HG03520 (cell line): ENCODE data around the gene ZNF618.

Experiments
- ATAC-seq: cut with Tn5 transposase; IDR thresholded peaks from one replicate; pipeline ENCODE4 v1.9.1; 2021; ENCODE audit warnings: mild to moderate bottlenecking, moderate library complexity; ENCODE audit not compliant: unreplicated experiment

Gene ZNF618

DNA sequence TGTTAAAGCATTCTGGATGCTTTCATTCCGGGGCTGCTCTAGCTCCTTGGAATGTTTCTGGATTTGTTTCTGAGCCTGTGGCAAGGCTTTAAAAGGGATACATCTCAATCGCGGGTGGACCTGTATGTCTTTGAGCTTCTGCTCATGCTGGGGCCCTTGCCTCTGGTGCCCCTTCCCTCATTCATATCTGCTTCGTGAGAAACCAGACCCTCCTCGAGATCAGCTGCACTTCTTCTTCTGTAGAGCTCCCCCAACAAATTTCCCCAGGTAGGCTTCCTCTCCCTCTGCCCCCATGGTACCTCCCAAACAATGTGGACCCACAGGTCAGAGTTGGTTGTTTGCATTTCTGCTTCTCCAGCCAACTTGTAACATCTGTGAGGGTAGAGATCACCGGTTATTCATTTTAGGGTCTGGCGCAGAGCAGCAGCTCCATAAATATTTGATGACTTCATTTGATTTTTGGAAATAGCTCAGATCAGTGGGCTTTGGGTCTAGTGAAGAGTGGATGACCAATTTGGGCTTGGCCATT is 6.6 kb downstream of the ZNF618 start:
- no peak for ATAC-seq

DNA sequence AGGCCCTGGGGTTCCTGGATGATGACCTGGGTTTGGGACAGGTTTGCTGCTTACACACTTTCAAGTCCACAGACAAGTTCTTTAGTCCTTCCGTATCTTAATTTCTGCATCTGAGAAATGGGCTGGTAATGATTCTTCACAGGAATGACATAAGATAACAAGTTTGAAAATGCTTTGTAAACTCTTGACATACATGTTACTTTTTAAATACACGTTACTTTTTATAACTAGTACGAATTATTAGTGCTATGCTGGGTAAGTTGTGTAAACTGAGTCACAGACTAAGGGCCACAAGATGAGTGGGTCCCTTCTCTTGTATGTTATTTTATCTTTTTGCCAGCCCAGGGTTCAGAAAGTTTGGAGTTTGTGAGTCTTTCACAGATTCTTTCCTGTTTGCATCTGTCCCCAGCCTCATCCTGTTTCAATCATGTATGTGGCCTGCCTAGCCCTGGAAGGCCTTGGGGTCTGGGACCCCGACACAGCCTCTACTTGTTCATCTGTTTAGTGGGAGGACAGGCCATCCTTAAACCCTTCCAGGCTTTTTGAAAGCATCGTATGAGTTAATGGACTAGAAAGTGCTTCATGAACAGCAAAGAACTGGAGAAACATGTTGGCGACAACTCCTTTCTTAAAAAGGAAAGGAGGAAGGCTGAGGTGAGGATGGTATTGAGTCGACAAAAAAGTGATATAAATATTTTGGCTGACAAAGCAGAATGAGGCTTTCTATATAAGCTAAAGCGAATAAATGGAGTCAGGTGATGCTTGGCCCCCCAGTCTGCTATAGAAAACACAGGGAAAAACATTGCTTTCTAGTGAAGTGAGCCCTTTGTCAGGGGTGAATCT is 9.3 kb downstream of the ZNF618 start:
- ATAC-seq: no peak

DNA sequence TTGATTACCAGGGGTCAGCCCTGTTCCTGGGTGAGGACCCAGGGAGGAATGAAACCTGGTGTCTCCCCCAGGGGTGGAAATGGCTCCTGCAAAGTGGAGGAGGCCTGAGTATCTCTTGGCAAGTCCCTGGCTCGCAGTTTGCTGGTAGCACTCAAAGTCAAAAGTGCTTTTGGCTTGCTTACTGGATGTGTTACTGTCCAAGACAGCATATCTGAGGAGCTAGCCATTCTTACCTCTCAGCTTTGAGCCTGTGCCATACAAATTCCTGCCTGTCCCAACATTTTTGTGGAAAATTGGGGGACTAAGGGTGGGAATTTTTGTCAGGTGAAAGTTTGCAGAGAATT is 9.9 kb downstream of the ZNF618 start:
- no peak for ATAC-seq

DNA sequence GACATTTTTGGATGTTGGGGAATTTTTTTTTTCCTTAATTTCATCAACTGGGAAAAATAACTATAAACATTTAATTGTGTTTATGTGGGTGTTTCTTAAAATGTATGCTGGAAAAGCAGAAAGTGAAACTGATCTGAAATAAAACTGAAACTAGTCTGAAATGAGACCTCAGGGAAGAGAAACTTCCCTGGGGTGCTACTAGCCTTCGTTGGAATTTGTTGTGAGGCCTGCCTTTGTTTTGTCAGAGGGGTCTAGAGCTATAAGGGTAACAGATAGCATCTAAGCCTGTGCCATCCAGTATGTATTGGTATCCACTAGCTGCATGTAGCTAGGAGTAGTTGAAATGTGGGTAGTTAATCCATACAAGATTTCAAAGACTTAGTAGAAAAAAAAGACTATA is 10.4 kb downstream of the ZNF618 start:
- no peak for ATAC-seq

DNA sequence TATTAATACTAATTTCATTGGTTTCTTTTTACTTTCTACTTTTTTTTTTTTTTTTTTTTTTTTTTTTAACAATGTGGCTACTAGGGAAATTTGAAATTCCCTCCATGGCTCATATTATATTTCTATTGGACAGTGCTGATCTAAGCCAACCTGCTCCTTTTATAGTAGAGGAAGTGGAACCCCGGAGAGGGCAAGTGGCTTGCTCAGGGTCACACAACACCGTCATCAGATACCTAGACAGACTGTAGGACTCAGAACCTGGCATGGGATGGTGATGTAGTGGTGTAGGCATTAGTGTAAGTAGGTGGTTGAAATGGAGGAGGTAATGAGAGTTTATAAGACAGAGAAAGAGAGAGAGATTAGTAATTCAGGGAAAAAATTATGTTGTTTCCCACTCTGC is 10.8 kb downstream of the ZNF618 start:
- ATAC-seq: no peak

DNA sequence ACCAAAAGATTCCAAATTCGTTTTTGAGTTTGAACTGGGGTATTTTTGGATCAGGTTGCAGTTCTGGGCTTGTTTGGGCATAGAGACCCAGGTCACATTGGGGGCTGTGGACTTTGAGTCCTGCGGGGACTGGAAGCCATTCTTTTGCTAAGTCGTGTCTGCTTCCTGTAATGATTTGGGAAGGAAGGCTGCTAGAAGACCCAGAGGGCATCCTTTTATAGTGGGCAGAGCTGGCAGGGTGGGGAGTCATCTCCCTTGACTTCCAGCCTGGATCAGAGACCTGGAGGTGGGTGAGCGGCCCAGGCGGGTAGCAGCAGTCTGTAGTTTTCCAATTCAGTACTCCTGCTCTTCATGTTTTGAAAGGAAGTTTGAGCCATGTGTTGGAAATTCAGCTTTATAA is 11.3 kb downstream of the ZNF618 start:
- ATAC-seq: no peak

DNA sequence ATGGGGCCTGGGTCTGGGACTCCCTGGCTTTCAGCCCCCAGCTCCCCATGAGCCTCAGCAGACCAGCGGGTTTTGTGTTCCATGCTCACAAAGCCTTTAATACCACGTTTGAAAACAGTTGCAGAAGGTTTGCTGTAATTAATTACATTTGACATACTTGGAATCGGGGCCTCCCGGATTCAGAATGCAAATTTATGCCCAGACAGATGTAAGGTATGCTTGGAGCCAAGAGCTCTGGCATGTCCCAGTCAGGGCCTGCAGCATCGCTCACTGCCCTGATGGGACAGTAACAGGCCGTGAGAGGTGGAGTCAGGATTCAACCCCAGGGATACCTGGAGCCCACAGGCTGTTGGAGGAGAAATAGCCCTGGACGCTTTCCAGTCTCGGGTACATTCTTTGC is 12.2 kb downstream of the ZNF618 start:
- ATAC-seq: no peak

DNA sequence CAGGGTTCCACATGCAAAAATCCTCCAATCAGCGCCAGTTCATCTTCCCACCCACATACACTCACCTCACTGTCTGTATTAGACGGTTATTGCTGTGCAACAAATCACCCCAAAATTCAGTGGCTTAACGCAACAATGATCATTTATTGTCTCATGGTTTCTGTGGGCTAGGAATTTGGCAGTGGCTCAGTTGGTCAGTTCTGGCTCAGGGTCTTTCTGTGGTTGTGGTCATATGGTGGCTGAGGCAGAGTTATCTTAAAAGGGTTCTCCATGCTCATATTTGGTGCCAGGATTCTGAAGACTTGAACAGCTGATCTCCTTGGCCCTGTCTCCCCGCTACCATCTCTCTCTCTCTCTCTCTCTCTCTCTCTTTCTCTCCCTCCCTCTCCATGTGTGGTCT is 12.9 kb downstream of the ZNF618 start:
- no peak for ATAC-seq

DNA sequence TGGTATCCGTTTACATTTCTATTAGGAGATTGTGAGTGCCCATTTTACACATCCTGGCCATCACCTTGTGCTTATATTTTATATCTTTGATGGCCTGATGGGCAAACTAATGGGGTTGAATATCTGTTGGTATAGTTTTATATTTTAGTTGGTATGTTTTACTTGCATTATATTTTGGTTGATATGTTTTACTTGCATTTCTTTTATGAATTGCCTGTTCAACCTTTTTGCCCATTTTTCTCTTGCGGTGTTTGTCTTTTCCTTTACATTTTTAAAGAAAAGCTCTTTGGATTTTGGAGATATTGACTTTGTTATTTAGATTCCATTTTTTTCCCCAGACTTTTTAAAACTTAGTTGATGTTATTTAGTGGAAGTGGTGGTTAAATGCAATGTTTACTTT is 14.6 kb downstream of the ZNF618 start:
- no peak for ATAC-seq

DNA sequence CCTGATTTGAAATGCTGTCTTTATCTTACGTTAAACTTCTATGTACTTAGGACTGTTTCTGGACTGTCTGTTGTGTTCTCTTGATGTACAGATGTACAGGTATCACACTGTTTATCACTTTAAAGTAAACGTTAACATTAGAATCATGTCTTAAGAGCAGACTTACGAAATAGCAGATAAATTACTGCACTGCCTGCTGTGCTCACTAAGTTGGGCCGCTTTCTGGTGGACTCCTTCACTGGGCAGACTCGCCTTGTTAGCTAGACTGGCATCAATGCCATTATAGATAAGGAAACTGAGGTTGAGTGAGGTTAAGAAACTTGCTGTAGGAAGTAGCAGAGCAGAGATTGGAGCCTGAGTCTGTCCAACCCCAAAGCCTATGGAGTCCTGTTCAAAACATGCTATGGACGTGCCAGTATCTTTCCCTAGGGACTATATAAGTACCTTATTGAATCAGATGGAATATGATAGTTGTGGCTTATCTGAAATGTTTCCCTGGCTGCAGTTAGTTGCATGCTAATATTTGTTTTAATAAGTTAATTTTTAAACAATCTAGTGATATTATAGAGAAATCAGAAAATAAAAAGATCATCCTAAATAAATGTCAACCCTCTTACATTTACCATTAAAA is 16.9 kb downstream of the ZNF618 start:
- no peak for ATAC-seq

DNA sequence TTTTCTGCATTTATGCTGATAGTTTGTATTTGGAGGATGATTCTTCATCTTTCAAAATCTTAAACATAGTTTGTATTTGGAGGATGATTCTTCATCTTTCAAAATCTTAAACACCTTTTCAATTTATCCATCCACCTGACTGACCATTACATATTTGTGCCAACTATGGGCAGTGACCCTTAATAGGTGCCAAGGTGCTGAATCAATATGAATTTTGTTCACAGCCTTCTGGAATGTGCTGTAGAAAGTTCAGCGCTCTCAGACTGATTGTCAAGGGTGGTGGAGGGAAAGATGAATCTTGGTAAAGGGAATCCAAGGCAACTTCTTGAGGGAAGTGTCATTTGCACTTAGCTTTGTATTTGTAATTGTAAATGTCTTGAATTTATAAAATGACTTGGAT is 18.1 kb downstream of the ZNF618 start:
- ATAC-seq: no peak

DNA sequence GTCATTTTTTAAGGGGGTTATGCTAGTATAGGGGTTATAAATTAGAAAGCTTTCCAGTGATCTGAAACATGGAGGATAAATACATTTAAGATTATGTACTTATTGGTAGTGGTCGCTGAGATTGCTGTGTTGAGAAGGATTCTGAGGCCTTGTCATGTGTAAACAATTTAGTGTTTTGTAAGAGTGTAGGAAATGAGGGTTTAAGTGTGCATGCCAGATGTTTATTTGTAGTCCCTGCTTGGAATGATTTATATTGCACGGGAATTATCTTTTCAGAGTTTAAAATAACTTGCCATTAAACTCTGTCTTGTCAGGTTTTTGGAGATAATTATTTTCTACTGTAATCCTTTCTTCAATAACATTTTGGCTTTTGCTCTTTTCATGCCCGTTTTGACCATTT is 19.4 kb downstream of the ZNF618 start:
- ATAC-seq: no peak

DNA sequence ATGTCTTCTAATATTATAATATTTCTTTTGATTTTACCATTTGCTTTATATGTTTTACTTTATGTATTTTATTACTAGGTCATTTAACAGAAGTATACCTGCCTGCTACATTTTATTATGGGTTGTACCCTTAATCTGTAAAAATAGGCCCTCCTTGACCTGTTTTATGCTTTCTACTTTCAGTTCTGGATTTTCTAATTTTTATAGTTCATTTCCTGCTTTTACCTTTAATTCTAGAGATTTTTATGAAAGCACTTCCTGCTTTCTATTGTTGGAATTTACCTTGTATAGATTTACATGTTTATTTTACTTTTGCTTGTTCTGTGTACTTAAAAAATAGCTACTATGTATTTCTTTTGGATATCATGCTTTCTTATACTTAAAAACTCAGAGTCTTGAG is 20.6 kb downstream of the ZNF618 start:
- no peak for ATAC-seq

DNA sequence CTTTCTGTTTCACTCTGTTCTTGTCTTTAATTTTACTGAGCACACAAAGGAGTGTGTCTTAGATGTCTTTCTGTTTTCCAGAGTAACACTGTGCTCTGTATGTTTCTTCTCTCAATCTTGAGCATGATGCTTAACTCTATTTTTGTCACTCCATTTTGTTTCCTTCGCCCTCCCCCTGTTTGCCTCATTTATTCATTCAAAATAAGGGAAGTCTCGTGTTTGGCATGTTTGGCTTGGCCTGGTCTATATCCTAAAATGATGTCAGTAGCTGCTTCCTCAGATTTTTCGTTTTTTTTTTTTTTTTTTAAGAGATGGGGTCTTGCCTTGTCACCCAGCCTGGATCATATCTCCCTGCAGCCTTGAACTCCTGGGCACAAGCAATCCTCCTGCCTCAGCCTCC is 22.0 kb downstream of the ZNF618 start:
- no peak for ATAC-seq

DNA sequence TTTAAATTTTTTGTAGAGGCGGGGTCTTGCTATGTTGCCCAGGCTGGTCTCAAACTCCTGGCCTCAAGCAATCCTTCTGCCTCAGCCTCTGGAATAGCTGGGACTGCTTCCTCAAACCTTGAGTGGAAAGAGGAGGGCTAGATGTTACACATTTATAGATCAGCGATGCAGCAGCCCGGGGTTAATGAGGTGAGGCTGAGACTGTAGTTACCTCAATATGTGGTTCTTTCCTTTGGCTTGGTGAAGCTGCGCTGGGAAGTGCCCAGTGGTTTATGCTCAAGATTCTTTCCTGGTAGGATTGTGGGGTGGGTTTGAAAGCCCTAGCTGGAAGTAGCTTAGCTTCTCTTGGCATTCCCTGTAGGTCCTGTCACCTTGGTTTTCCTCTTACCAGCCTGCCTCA is 22.5 kb downstream of the ZNF618 start:
- no peak for ATAC-seq

DNA sequence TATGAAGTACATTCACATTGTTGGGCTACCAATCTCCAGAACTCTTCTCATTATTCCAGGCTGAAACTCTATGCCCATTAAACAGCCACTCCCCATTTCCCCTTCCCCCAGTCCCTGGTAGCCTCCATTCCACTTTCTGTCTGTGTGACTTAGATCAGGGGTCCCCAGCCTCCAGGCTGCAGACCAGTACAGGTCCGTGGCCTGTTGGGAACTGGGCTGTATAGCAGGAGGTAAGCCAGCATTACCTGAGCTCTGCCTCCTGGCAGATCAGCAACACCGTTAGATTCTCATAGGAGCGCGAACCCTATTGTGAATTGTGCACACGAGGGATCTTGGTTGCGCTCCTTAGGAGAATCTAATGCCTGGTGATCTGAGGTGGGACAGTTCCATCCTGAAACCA is 23.1 kb downstream of the ZNF618 start:
- ATAC-seq: no peak

DNA sequence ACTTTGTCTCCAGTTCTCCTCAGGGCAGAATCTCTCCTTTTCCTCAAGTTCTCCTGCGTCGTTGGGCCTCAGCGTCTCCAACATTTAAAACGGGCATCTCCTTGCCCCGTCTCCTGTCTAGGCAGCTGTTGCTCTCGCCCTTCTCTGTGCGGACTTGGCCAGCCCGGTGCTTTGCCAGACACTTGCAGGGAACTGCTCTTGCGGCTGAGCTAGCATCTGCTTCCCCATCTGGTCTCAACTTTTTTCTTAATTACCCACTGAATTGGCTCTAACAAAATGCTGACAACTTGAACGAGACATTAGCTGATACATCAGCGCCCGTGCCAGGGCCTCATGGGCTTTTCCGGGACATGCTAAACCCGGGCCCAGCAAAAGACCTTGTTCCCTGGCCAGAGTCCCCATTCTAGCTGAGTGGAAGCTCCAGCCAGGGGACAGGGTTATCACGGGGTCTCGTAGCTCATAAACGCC is 25.1 kb downstream of the ZNF618 start:
- no peak for ATAC-seq

DNA sequence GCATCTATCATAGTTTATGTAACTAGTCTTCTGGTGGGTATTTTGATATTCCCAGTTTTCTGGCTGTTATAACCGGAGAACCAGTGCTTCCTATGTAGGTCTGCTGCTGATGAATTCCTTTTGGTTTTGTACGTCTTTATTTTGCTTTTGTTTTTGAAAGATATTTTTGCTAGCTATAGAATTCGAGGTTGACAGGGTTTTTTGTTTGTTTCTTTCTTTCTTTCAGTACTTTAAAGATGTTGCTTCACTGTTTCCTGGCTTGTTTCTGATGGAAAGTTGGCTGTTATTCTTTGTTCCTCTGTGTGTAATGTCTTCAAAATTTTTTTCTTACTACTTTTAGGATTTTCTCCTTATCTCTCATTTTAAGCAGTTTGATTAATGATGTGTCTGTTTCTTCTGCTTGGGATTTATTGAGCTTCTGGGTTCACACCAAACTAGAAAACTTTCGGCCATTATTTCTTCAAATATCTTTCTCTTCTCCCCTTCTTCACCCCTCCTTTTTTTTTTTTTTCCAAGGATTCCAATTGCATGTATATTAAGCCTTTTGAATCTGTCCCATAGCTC is 27.5 kb downstream of the ZNF618 start:
- no peak for ATAC-seq

DNA sequence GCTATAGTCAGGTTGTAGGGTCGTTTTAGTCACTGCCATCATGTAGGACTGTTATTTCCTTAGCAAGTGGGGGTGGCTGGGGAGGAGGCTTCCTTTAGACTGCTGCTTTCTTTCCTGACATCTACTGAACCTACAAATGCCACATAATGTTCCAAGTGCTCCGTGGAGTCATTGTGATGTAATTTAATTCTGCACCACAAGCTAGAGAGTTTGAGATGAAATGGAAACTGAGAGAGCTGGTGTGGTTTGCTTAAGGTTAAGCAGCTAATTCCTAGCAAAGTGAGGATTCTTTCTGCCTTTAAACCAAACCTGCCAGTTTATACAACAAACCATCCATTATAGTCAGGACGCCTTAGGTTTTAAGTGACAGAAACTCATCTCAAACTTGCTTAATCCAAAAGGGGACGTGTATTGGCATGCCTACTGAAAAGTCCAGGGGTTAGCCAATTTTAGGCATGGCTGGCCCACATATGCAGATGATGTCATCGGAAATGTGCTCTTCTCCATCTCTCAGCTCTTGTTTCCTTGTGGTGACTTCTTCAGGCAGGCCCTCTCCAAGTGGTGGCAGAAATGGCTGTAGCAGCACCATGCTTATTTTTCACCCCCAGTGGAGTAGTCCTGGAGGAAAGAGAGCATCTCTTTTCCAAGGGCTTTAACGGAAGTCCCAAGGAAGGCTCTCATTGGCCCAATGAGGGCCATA is 30.5 kb downstream of the ZNF618 start:
- no peak for ATAC-seq

DNA sequence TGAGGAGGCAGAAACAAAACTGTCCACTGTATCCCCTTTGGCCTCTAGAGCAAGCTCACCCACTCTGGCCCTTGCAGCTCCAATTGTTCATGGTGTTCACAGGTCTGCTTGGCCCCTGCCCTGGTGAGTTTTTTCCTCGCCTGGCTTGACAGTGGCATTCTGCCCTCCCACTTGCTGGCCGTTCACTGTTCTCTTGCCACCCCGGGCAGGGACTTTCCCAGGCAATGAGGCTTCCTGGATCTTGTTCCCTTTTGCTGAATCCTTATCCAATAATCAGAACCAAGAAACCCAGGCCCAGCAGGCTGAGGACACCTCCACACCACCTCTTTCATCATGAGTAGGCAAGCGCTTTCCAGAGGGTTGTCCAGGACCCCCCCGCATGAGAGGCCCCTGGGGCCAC is 31.2 kb downstream of the ZNF618 start:
- ATAC-seq: no peak

DNA sequence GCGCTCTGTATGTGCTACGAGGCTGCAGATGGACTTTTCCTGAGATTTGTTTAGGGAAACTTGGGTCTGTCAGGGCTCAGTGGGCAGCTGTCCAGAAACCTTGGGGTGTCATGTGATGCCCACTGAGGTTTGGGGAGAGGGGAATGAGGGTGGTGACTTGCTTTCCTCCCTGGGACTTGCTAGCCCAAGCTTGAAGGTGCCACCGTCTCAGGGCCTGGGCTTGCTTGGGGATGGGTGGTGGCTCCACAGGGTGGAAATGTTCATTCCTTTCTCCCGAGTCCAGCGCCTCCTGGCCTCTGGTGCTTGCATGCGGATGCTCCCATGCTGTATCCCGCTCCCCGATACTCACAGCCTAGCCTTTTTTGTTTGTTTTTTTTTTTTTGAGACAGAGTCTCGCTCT is 33.3 kb downstream of the ZNF618 start:
- no peak for ATAC-seq
